NCI-H226 (cell line): ENCODE measurements around the gene DCTPP1.
"Not testable (repeated sequence)": the region's sequence is repeated elsewhere in the genome, so short reads cannot be mapped to it uniquely, and the experiment has no call there.

Source experiments
- DNase-seq: peaks from one replicate; pipeline ENCODE4 v3.0.0-alpha.2; 2015

Gene DCTPP1

GRCh38 chr16:30409125-30410060 lies 20.4 kb downstream of the DCTPP1 start:
- peak; percentile 69 for DNase-seq

DNA sequence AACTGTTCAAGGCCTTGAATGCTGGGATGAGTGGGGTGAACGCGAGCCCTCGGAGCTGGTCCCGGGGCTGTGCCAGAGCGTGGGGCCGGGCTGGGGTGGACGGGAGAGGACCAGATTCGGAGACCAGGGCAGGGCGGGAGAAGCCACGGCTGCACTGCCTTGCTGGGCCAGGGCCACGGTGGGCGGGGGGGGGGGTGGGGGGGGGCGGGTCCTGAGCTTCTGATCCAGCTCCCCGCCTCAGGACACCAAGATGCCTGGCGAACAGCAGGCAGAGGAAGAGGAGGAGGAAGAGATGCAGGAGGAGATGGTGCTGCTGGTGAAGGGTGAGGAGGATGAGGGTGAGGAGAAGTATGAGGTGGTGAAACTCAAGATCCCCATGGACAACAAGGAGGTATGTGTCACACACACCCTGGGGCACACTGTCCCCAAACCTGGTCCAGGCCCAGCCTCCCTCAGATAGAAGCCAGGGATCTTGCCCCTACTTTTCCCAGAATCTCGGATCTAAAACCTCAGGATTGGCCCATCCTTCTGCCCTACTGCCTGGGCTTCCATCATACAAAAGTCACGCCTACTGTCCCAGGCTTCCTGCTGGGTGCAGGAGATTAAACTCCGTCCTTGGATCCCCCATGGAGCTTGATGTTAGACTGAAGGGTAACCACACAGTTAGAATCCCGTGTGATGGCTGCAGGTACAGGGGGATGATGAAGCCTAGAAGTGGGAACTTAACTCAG lies 21.9 kb downstream of the DCTPP1 start:
- DNase-seq = no peak

DNA sequence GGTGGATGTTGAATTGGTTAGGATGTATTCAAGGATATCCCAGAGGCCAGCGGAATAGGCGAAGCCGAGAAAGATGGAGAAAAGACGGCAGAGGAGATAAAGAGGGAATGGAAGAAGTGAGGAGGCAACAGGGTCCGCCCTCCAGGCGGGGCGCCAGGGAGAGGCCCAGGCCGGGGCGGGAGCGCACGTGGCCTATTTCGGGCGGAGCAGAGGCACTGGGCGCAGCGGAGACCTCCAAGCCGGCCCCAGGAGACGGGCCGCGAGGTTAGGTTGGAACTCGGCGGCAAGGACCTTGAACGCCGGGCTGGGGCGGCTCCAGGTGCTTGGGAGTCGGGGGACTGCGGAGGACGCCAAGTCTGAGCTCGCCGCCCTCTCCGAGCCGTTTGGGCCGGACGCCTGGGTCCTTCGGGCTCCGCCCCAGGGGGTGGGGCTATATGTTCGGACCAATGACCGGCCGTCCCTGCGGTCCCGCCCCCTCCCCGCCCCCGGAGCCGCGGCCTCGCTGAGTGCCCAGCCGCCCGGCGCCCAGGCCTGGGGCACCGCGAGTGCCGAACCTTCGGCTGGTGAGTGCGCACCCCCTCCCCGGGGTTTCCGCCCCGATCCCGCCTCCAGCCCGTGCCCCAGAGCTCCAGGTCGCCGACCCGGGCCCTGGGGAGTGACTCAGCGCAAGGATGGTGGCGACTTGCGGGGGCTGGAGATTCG lies 22.6 kb downstream of the DCTPP1 start, which contains the start of gene ZNF771:
ZNF771 (plus strand) TSS at position 505 of the 702 bp plus-strand sequence. CDS start 448 bp downstream, outside the sequence.
- DNase-seq = peak; percentile 80

DNA sequence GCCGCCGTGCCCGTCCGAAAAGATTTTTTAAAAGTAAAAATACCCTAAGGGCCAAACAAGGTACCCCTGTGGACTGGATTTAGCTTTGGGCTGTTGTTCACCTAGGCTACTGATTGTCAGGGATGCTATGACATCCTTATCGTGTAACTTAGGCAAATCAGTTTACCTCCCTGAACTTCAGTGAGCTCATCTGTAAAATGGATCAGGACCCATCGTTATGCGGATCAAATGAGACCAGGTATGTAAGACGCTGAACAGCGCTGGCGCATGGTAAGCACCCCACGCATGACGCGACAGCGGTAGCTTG lies 23.1 kb downstream of the DCTPP1 start:
- DNase-seq = no peak

DNA sequence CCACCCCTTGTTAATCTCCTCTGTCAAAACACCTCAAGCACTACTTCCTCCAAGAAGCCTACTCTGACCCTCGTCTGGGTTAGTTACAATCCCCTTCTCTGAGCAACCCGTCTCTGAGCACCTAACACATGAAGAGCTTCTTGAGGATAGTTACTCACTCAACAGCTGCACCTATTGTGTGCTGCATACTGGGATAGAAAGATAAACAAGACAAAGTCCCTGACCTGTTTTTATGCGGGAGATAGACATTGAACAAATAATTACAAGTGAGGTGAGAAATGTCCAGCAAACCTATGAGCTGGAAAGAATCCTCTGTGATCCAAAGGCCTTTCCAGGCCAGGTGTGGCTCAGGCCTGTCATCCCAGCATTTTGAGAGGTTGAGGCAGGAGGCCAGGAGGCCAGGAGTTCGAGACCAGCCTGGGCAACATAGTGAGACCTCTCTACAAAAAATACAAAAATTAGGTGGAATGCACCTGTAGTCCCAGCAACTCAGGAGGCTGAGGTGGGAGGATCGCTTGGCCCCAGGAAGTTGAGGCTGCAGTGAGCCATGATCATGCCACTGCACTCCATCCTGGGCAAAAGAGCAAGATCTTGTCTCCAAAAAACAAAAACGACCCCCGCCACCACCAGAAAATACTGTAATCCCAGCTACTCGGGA lies 27.9 kb downstream of the DCTPP1 start:
- DNase-seq = no peak

DNA sequence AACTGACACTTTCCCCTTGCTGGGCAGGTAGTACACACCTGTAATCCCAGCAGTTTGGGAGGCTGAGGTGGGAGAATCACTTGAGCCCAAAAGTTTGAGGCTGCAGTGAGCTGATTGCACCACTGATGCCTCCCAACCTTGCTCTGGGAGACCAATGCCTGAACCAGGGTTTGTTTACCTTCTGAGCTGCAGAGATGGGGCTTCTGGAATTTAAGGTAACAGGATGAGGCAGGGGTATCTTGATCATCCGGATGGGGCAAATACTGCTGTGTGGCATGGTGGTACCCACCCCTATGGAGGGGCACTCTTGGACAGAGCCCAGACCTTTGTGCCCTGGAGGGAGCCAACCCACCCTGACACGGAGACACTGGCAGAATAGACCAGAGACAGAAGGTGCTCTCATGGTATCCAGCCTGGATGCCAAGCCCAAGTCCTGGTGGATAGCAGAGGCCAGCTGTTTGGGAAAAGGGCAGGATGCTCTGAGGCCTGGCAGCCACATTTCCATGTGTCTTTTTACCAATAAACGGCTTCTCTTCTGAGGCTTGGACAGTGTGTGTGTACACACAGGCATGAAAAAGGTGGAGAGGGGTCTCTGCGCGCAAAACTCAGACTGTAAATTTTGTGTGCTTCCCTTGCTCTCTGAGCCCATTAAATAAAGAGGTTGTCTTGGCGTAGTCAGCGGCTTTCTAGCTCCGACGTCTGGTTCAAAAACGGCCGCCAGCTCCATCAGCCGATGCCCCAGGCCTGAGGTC lies 30.2 kb downstream of the DCTPP1 start:
- no peak for DNase-seq

GRCh38 chr16:30398661-30399434 lies 31.0 kb downstream of the DCTPP1 start:
- no peak for DNase-seq

DNA sequence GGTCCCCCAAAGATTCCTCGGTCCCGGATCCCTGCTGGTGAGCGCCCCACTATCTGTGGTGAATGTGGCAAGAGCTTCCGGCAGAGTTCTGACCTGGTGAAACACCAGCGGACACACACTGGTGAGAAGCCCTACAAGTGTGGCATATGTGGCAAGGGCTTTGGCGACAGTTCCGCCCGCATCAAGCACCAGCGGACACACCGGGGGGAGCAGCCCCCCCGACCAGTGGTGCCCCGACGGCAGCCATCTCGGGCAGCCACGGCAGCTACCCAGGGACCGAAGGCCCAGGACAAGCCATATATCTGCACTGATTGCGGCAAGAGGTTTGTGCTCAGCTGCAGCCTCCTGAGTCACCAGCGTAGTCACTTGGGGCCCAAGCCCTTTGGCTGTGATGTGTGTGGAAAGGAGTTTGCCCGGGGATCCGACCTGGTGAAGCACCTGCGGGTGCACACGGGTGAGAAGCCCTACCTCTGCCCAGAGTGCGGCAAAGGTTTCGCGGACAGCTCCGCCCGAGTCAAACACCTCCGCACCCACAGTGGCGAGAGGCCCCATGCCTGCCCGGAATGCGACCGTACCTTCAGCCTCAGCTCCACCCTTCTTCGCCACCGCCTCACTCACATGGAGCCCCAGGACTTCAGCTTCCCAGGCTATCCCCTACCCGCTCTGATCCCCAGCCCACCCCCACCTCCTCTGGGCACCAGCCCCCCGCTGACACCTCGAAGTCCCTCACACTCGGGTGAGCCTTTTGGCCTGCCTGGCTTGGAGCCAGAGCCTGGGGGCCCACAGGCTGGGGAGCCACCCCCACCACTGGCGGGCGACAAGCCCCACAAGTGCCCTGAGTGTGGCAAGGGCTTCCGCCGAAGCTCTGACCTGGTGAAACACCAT lies 31.8 kb downstream of the DCTPP1 start:
- no peak for DNase-seq

DNA sequence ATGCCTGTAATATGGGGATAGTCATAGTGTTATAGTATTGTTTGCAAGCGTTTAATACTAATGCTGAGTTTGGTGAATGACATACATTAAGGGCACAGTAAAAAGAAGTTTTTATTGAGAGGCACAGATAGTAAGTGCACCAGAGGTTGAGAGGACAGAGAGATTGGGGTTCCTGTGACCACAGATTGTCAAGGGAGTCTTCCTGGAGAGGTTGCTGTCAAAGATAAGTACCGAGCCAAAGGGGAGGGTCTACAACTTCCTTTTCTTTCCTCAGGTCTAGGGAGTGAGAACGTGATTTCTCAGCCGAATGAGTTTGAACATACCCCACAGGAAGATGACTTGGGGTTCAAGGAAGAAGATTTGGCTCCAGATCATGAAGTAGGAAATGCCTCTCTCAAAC lies 32.8 kb downstream of the DCTPP1 start:
- no peak for DNase-seq

- DNase-seq = not testable (repeated sequence)
Observed at GRCh38 chr16:30396627-30397026, 33.2 kb downstream of the DCTPP1 start.

DNA sequence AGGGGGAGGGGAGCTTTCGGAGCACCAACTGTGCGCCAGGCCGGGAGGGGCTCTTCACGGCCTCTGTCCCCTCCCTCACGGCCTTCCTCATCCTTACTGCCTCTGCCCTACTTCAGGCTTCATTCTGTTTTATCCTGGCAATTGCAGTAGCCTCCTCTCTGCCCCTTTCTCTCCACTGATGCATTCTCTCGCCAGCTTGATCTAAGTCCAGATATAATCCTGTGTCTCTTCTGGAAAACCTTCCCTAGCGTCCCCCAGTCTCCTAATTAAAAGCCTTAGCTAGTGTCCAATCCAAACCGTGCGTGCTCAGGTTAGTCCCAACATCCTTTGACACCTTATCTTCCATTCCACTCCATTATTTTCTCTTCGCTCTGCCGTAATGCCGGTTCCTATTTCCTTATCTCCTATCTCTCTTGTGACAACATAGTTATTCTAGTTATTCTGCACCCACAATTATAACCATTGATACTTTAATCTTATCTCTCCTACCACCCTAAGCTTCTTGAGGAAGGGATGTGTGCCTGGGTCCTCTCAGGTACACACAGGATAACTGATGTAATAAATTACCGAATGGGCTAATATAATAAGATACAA lies 33.7 kb downstream of the DCTPP1 start:
- DNase-seq = no peak

GRCh38 chr16:30395155-30395991 lies 34.5 kb downstream of the DCTPP1 start, which contains the start of gene ZNF48:
ZNF48 (plus strand) TSS chr16:30395420; CDS start chr16:30395795, 375 bp downstream.
- DNase-seq = peak; percentile 77

GRCh38 chr16:30394592-30395154 lies 35.2 kb downstream of the DCTPP1 start:
- DNase-seq = no peak

- DNase-seq = no peak
Observed at GRCh38 chr16:30383521-30383920, 46.3 kb downstream of the DCTPP1 start.

- DNase-seq = no peak
Observed at GRCh38 chr16:30382111-30382881, 47.5 kb downstream of the DCTPP1 start, which contains the start of gene SEPTIN1. SEPTIN1 (minus strand) TSS chr16:30382561; CDS start chr16:30382542, 19 bp downstream.

GRCh38 chr16:30381291-30382041 lies 48.4 kb downstream of the DCTPP1 start:
- DNase-seq = no peak

DNA sequence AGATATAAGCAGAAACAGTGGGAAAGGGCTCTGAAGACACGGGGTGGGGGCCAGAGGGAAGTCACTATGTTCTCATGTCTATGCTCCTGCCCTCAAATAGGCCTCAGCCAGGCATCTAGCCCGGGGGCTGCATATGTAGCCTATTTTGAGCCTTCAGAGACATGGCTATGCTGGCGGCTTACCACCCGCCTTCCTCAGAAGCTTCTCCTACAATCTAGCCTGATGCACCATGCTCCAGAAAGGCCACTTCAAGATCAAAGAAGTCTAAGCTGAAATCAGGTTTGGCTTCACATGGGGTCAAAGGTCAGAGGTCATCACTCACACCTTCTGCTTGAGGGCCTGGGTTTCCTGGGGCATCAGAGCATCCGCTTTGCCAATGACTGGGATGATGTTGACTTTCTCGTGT lies 49.0 kb downstream of the DCTPP1 start:
- no peak for DNase-seq
